PC-9 (cell line): ENCODE results near the gene SLC32A1.

ENCODE experiments used
- EZH2 ChIP-seq: fragments of 200-600 bp; sonication (generic); IDR thresholded peaks from 2 replicates; pipeline ENCODE4 v1.8.0; 2017; ENCODE audit warnings: antibody characterized with exemption, low read depth
- TF ChIP-seq, protein P1 (sequence below): fragments of 200-600 bp; sonication (generic); conservative IDR thresholded peaks from 2 replicates; pipeline ENCODE4 v1.6.1; 2017; ENCODE audit warnings: mixed run types, antibody characterized with exemption, mild to moderate bottlenecking, moderate library complexity

DNA sequence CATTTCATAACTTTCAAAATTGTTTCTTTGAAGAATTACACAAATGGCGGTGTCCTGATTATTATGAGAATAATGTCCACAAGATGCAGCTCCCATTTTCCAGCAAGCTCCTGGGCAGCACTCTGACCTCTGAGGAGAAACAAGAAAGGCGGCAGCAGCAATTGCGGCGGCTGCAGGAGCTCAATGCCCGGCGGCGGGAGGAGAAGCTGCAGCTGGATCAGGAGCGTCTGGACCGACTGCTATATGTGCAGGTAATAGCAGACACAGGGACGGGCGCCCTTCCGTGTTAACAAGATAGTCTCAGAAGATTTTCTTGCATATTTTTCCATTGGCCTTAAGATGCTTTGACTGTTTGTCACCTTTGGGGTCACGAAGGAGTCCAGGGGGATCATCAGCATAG is 30.6 kb downstream of the SLC32A1 start:
- TF ChIP-seq, protein P1, sequence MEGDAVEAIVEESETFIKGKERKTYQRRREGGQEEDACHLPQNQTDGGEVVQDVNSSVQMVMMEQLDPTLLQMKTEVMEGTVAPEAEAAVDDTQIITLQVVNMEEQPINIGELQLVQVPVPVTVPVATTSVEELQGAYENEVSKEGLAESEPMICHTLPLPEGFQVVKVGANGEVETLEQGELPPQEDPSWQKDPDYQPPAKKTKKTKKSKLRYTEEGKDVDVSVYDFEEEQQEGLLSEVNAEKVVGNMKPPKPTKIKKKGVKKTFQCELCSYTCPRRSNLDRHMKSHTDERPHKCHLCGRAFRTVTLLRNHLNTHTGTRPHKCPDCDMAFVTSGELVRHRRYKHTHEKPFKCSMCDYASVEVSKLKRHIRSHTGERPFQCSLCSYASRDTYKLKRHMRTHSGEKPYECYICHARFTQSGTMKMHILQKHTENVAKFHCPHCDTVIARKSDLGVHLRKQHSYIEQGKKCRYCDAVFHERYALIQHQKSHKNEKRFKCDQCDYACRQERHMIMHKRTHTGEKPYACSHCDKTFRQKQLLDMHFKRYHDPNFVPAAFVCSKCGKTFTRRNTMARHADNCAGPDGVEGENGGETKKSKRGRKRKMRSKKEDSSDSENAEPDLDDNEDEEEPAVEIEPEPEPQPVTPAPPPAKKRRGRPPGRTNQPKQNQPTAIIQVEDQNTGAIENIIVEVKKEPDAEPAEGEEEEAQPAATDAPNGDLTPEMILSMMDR = no peak
- TF ChIP-seq EZH2 = no peak
